Fibroblast of lung (primary cell): Measurements from ENCODE around the gene TMEM98. TPM values are rescaled to one million over a fixed set of nuclear protein-coding genes. Genes with fewer than 3 reads are reported as not detected.
A peak's percentile ranks its signal among the peaks of the same experiment; 100 is the strongest.

Experiments used
- DNase-seq, 2 donors: peaks; one replicate each; pipeline versions ENCODE4 v3.0.0 to v3.0.0-alpha.2; 2010; ENCODE audit warnings: low read depth in 2 of 2
- H2AFZ ChIP-seq: 2 replicates; pipeline ENCODE4 v1.5.1; 2012; ENCODE audit warnings: low read length, control low read depth, inconsistent platforms
- H3K27ac ChIP-seq: 2 replicates; pipeline ENCODE4 v1.5.1; 2011; ENCODE audit warnings: low read length, control low read depth; ENCODE audit not compliant: insufficient read depth
- H3K27me3 ChIP-seq: 2 replicates; pipeline ENCODE4 v1.5.1; 2011; ENCODE audit warnings: mild to moderate bottlenecking, low read length; ENCODE audit not compliant: control insufficient read depth, insufficient read depth
- H3K36me3 ChIP-seq: 2 replicates; pipeline ENCODE4 v1.5.1; 2011; ENCODE audit warnings: low read length; ENCODE audit not compliant: control insufficient read depth, insufficient read depth
- H3K4me1 ChIP-seq: 2 replicates; pipeline ENCODE4 v1.5.1; 2011; ENCODE audit warnings: low read length; ENCODE audit not compliant: control insufficient read depth, insufficient read depth; ENCODE audit errors: extremely low read depth
- H3K4me2 ChIP-seq: 2 replicates; pipeline ENCODE4 v1.5.1; 2011; ENCODE audit warnings: low read length, control low read depth; ENCODE audit not compliant: insufficient read depth; ENCODE audit errors: extremely low read depth
- H3K4me3 ChIP-seq, 4 experiments: fragments of 200-600 bp in 1 of 4; sonication (generic) in 1 of 4; replicated peaks in 1 of 4; 2 replicates each; pipeline ENCODE4 v1.5.1; 2011 to 2016; ENCODE audit warnings: low read length in 4 of 4, low read depth in 3 of 4, mild to moderate bottlenecking in 3 of 4, control low read depth in 2 of 4, inconsistent platforms in 1 of 4, mixed read lengths in 1 of 4; ENCODE audit not compliant: insufficient read depth in 1 of 4; ENCODE audit errors: control extremely low read depth in 1 of 4
- H3K79me2 ChIP-seq: 2 replicates; pipeline ENCODE4 v1.5.1; 2012; ENCODE audit warnings: mild to moderate bottlenecking, low read length, inconsistent platforms; ENCODE audit not compliant: control insufficient read depth, insufficient read depth
- H3K9ac ChIP-seq: 2 replicates; pipeline ENCODE4 v1.5.1; 2011; ENCODE audit warnings: mild to moderate bottlenecking, low read length, control low read depth; ENCODE audit not compliant: insufficient read depth
- H3K9me3 ChIP-seq: 2 replicates; pipeline ENCODE4 v1.5.1; 2012; ENCODE audit warnings: low read depth, low read length; ENCODE audit not compliant: control insufficient read depth, insufficient read depth
- H4K20me1 ChIP-seq: 2 replicates; pipeline ENCODE4 v1.5.1; 2011; ENCODE audit warnings: low read length; ENCODE audit not compliant: control insufficient read depth, insufficient read depth; ENCODE audit errors: extremely low read depth
- CTCF ChIP-seq, 2 donors: IDR thresholded peaks in 1 of 2; conservative IDR thresholded peaks in 1 of 2; 1 replicate in 1 of 2; 2 replicates in 1 of 2; pipeline ENCODE4 v1.5.1; 2011 to 2012; ENCODE audit warnings: low read length in 2 of 2, control low read depth in 1 of 2, inconsistent platforms in 1 of 2, low read depth in 1 of 2, mild to moderate bottlenecking in 1 of 2
- EZH2 ChIP-seq: IDR thresholded peaks from 2 replicates; pipeline ENCODE4 v1.5.1; 2012; ENCODE audit warnings: low read length, control low read depth, mild to moderate bottlenecking; ENCODE audit errors: missing control alignments
- polyA plus RNA-seq, 2 donors: library from polyadenylated mRNA; depleted of rRNA in 1 of 2; stranded (reverse) in 1 of 2; unstranded in 1 of 2; fragments of >200 nt; gene quantifications; 2 replicates each; pipeline ENCODE4 v1.2.1, GENCODE V29; 2011 to 2012; ENCODE audit warnings: missing spikeins in 1 of 2
- total RNA-seq: library from RNA; depleted of rRNA; stranded (reverse); fragments of >200 nt; gene quantifications from 2 replicates; pipeline ENCODE4 v1.2.1, GENCODE V29; 2014

TMEM98 gene
- total and polyA plus RNA-seq, 2 donors (not counting 1 experiment from before 2014, with no cell fraction given), result 153 to 220 TPM

GRCh38 chr17:32910769-32911168 is 17.2 kb upstream of the TMEM98 start:
- no peaks in the 10 kb centered on the region for H4K20me1 ChIP-seq
- no peak for DNase-seq

GRCh38 chr17:32912218-32912897 is 15.6 kb upstream of the TMEM98 start:
- H3K27ac ChIP-seq, result no peak overlapping the region
- TF ChIP-seq EZH2 (no peak), CTCF (conservative IDR thresholded peaks at IDR 0.05 in 1 of 2, IDR thresholded peaks at IDR 0.05 in 1 of 2; ENCODE audit: low read depth in 1 of 2, low read length in 2 of 2) (peak; percentile 27 to 35)
- peak overlapping the region in 3 of 4 experiments; percentile 5 to 22 (median 5) for H3K4me3 ChIP-seq
- H4K20me1 ChIP-seq, result no peaks in the 10 kb centered on the region
- peak overlapping the region; percentile 58 for H2AFZ ChIP-seq
- H3K9me3 ChIP-seq, result no peaks in the 10 kb centered on the region
- H3K79me2 ChIP-seq, result no peaks in the 10 kb centered on the region
- H3K27me3 ChIP-seq, result no peaks in the 10 kb centered on the region
- DNase-seq, result peak; percentile 62 to 78
- H3K4me2 ChIP-seq, result peak overlapping the region; percentile 77
- peaks cover 4% of the 10 kb centered on the region for H3K4me1 ChIP-seq
- H3K9ac ChIP-seq, result no peak overlapping the region
- no peaks in the 10 kb centered on the region for H3K36me3 ChIP-seq

More at GRCh38 chr17:32910769-32911168, 17.2 kb upstream of the TMEM98 start:
- Histone ChIP-seq H3K36me3 (no peaks in the 10 kb centered on the region), H3K9ac (no peak overlapping the region), H3K4me2 (no peak overlapping the region), H3K4me3 (no peak overlapping the region), H3K4me1 (peaks cover 4% of the 10 kb centered on the region), H3K9me3 (no peaks in the 10 kb centered on the region), H3K27me3 (no peaks in the 10 kb centered on the region), H3K79me2 (no peaks in the 10 kb centered on the region), H3K27ac (no peak overlapping the region), H2AFZ (no peak overlapping the region)
- no peak for TF ChIP-seq EZH2
- TF ChIP-seq CTCF (conservative IDR thresholded peaks at IDR 0.05 in 1 of 2, IDR thresholded peaks at IDR 0.05 in 1 of 2; ENCODE audit: low read depth in 1 of 2, low read length in 2 of 2), result no peak

GRCh38 chr17:32913593-32913992 is 14.4 kb upstream of the TMEM98 start:
- H3K27me3 ChIP-seq, result no peaks in the 10 kb centered on the region
- TF ChIP-seq EZH2 (no peak), CTCF (conservative IDR thresholded peaks at IDR 0.05 in 1 of 2, IDR thresholded peaks at IDR 0.05 in 1 of 2; ENCODE audit: low read depth in 1 of 2, low read length in 2 of 2) (no peak)
- H3K4me3 ChIP-seq, result no peak overlapping the region
- DNase-seq, result no peak
- no peak overlapping the region for H2AFZ ChIP-seq
- no peaks in the 10 kb centered on the region for H4K20me1 ChIP-seq
- H3K36me3 ChIP-seq, result no peaks in the 10 kb centered on the region
- H3K9me3 ChIP-seq, result no peaks in the 10 kb centered on the region
- no peak overlapping the region for H3K27ac ChIP-seq
- no peak overlapping the region for H3K4me2 ChIP-seq
- H3K79me2 ChIP-seq, result no peaks in the 10 kb centered on the region
- H3K4me1 ChIP-seq, result peaks cover 4% of the 10 kb centered on the region
- H3K9ac ChIP-seq, result no peak overlapping the region
